SK-N-SH (cell line): Measurements from ENCODE around the gene CLIC4. TPM values are rescaled to one million over a fixed set of nuclear protein-coding genes. Genes with fewer than 3 reads are reported as not detected.
A peak's percentile ranks its signal among the peaks of the same experiment; 100 is the strongest.
"Not testable (repeated sequence)": the region's sequence is repeated elsewhere in the genome, so short reads cannot be mapped to it uniquely, and the experiment has no call there.

ENCODE experiments used
- CTCF ChIA-PET: fragments of 300-600, 350-600 bp; formaldehyde crosslinking; extraction: SDS; loops from one replicate; lab custom pipeline; 2021; lab: Yijun Ruan, JAX
- POLR2A ChIA-PET: fragments of 350-600 bp; sonication (Branson Sonifier 250); formaldehyde crosslinking; extraction: SDS; loops from one replicate; lab custom pipeline; 2020; ENCODE audit warnings: antibody characterized with exemption, inconsistent platforms; lab: Yijun Ruan, JAX
- DNase-seq: peaks from one replicate; pipeline ENCODE4 v3.0.0; 2012
- H2AFZ ChIP-seq: fragments of 200-600 bp; sonication (generic); 2 replicates; pipeline ENCODE4 v1.8.1; 2016; ENCODE audit warnings: antibody characterized with exemption, mild to moderate bottlenecking, low read depth
- H3F3A ChIP-seq: fragments of 200-600 bp; sonication (generic); replicated peaks from 2 replicates; pipeline ENCODE3; 2016; ENCODE audit warnings: antibody characterized with exemption, mild to moderate bottlenecking; ENCODE audit not compliant: insufficient read depth
- H3K27ac ChIP-seq, 2 experiments: fragments of 200-500 bp in 1 of 2; fragments of 200-600 bp in 1 of 2; sonication (Bioruptor generic) in 1 of 2; sonication (generic), shearing (Covaris generic) in 1 of 2; 2 replicates each; pipeline versions ENCODE4 v1.5.1 to v1.6.1; 2014 to 2016; ENCODE audit warnings: low read depth in 2 of 2, inconsistent platforms in 1 of 2, low read length in 1 of 2, mild to moderate bottlenecking in 1 of 2, mixed read lengths in 1 of 2
- H3K27me3 ChIP-seq: fragments of 200-600 bp; sonication (generic), shearing (Covaris generic); 2 replicates; pipeline ENCODE4 v1.6.1; 2016; ENCODE audit warnings: mixed run types; ENCODE audit not compliant: insufficient read depth
- H3K36me3 ChIP-seq, 2 experiments: fragments of 200-500 bp in 1 of 2; fragments of 200-600 bp in 1 of 2; sonication (Bioruptor generic) in 1 of 2; sonication (generic) in 1 of 2; replicated peaks in 1 of 2; 2 replicates each; pipeline versions ENCODE3 to v1.5.1; 2014 to 2016; ENCODE audit warnings: low read length in 1 of 2, mild to moderate bottlenecking in 1 of 2; ENCODE audit not compliant: insufficient read depth in 2 of 2, control insufficient read depth in 1 of 2
- H3K4me1 ChIP-seq, 2 experiments: fragments of 200-500 bp in 1 of 2; fragments of 200-600 bp in 1 of 2; sonication (Bioruptor generic) in 1 of 2; sonication (generic), shearing (Covaris generic) in 1 of 2; 2 replicates each; pipeline versions ENCODE4 v1.5.1 to v1.6.1; 2014 to 2016; ENCODE audit warnings: low read depth in 1 of 2, low read length in 1 of 2, mixed run types in 1 of 2; ENCODE audit not compliant: insufficient read depth in 2 of 2, control insufficient read depth in 1 of 2
- H3K4me2 ChIP-seq: fragments of 200-600 bp; sonication (generic), shearing (Covaris generic); 2 replicates; pipeline ENCODE4 v1.6.1; 2017; ENCODE audit warnings: mixed run types
- H3K4me3 ChIP-seq, 2 experiments: fragments of 200-500 bp in 1 of 2; fragments of 200-600 bp in 1 of 2; sonication (Bioruptor generic) in 1 of 2; sonication (generic), shearing (Covaris generic) in 1 of 2; 2 replicates each; pipeline versions ENCODE4 v1.5.1 to v1.8.1; 2014 to 2016; ENCODE audit warnings: low read depth in 2 of 2, inconsistent platforms in 1 of 2, low read length in 1 of 2, mild to moderate bottlenecking in 1 of 2, mixed read lengths in 1 of 2, moderate library complexity in 1 of 2
- H3K79me2 ChIP-seq: fragments of 200-600 bp; sonication (generic); 2 replicates; pipeline ENCODE4 v1.8.1; 2017; ENCODE audit warnings: mild to moderate bottlenecking; ENCODE audit not compliant: insufficient read depth
- H3K9ac ChIP-seq: fragments of 200-600 bp; sonication (generic); 2 replicates; pipeline ENCODE4 v1.6.1; 2017; ENCODE audit warnings: mixed run types
- H3K9me2 ChIP-seq: fragments of 200-600 bp; sonication (generic); 2 replicates; pipeline ENCODE4 v1.6.1; 2017; ENCODE audit warnings: mixed run types
- H3K9me3 ChIP-seq: fragments of 200-600 bp; sonication (generic); 2 replicates; pipeline ENCODE4 v1.6.1; 2017; ENCODE audit warnings: mixed run types, mild to moderate bottlenecking, moderate library complexity
- H4K20me1 ChIP-seq: fragments of 200-600 bp; sonication (generic); 2 replicates; pipeline ENCODE4 v1.6.1; 2017; ENCODE audit warnings: mild to moderate bottlenecking, mixed run types; ENCODE audit not compliant: insufficient read depth
- CHD2 ChIP-seq: fragments of 150-350 bp; IDR thresholded peaks from 2 replicates; pipeline ENCODE4 v1.6.1; 2018; ENCODE audit warnings: low read length; ENCODE audit not compliant: partially characterized antibody
- ELF1 ChIP-seq: IDR thresholded peaks from 2 replicates; pipeline ENCODE4 v1.4.0; 2012
- EP300 ChIP-seq, 2 experiments: IDR thresholded peaks; 2 replicates each; pipeline versions ENCODE4 v1.4.0 to v1.6.1; 2012; ENCODE audit warnings: borderline replicate concordance in 1 of 2, low read depth in 1 of 2, low read length in 1 of 2
- FOSL2 ChIP-seq: IDR thresholded peaks from 2 replicates; pipeline ENCODE4 v1.4.0; 2012; ENCODE audit warnings: low read depth, mild to moderate bottlenecking, moderate library complexity, borderline replicate concordance
- FOXJ3 ChIP-seq: sonication (generic); formaldehyde crosslinking; IDR thresholded peaks from 2 replicates; pipeline ENCODE4 v1.5.1; 2020; ENCODE audit warnings: mild to moderate bottlenecking, missing genetic modification reagents
- GABPA ChIP-seq: IDR thresholded peaks from 2 replicates; pipeline ENCODE4 v1.4.0; 2012; ENCODE audit warnings: low read depth, mild to moderate bottlenecking
- JUND ChIP-seq: IDR thresholded peaks from 2 replicates; pipeline ENCODE4 v1.4.0; 2012
- MEF2A ChIP-seq: IDR thresholded peaks from 2 replicates; pipeline ENCODE4 v1.4.0; 2012; ENCODE audit warnings: low read depth, borderline replicate concordance
- MXI1 ChIP-seq: IDR thresholded peaks from 2 replicates; pipeline ENCODE4 v1.6.1; 2012; ENCODE audit warnings: mild to moderate bottlenecking, low read depth, low read length, improper control_type of control experiment
- NFIC ChIP-seq: IDR thresholded peaks from 2 replicates; pipeline ENCODE4 v1.4.0; 2012; ENCODE audit warnings: borderline replicate concordance
- RFX5 ChIP-seq: IDR thresholded peaks from 2 replicates; pipeline ENCODE4 v1.6.1; 2012; ENCODE audit warnings: mild to moderate bottlenecking, improper control_type of control experiment, low read length
- RXRA ChIP-seq: IDR thresholded peaks from 2 replicates; pipeline ENCODE4 v1.4.0; 2012; ENCODE audit warnings: low read depth, mild to moderate bottlenecking, borderline replicate concordance
- SMC3 ChIP-seq: IDR thresholded peaks from 2 replicates; pipeline ENCODE4 v1.6.1; 2012; ENCODE audit warnings: low read depth, low read length, improper control_type of control experiment
- TAF1 ChIP-seq: IDR thresholded peaks from 2 replicates; pipeline ENCODE4 v1.6.1; 2012; ENCODE audit warnings: low read depth, mild to moderate bottlenecking, low read length, moderate library complexity, borderline replicate concordance
- TCF12 ChIP-seq: IDR thresholded peaks from 2 replicates; pipeline ENCODE4 v1.4.0; 2012
- TEAD4 ChIP-seq: IDR thresholded peaks from 2 replicates; pipeline ENCODE4 v1.4.0; 2012; ENCODE audit warnings: mild to moderate bottlenecking, borderline replicate concordance; ENCODE audit not compliant: insufficient read depth
- YY1 ChIP-seq: IDR thresholded peaks from 2 replicates; pipeline ENCODE4 v1.4.0; 2012; ENCODE audit warnings: low read depth, mild to moderate bottlenecking
- WGBS: methylation state at CpG from one replicate; pipeline ENCODE4 v1.1.6; 2017; ENCODE audit warnings: low lambda C conversion rate; 5-methylcytosine and 5-hydroxymethylcytosine counted together
- polyA plus RNA-seq, 3 experiments: library from polyadenylated mRNA; depleted of rRNA; stranded (reverse); fragments of >200 nt; gene quantifications; 2 replicates each; pipeline ENCODE4 v1.2.3, GENCODE V29; 2012
- TF ChIP-seq, protein P1 (sequence below): fragments of 200-600 bp; sonication (generic); IDR thresholded peaks from 2 replicates; pipeline ENCODE4 v1.6.1; 2017; ENCODE audit warnings: antibody characterized with exemption, mild to moderate bottlenecking, moderate library complexity
- TF ChIP-seq, protein P2 (sequence below): IDR thresholded peaks from 2 replicates; pipeline ENCODE4 v1.4.0; 2012; ENCODE audit warnings: low read depth, borderline replicate concordance

Gene CLIC4
- polyA plus RNA-seq, 1 of the 3 experiments (the other 2 are of a cell fraction): 66.4 TPM

DNA sequence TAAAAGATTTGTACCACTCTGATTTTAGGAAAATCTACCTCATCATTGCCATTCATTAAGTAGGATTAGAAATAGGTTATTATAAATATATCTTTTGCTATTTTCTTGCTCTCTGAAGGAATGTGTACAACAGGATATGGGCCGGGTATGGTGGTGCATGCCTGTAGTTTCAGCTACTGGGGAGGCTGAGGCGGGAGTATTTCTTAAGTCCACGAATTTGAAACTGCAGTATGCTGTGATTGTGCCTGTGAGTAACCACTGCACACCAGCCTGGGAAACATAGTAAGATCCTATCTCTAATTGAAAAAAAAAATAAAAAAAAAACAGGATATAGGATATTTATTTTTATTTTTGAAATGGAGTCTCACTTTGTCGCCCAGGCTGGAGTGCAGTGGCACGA is 50.0 kb downstream of the CLIC4 start:
- Histone ChIP-seq H3K27me3 (no peaks in the 10 kb centered on the region), H2AFZ (no peak overlapping the region), H3F3A (peaks cover 27% of the 10 kb centered on the region), H3K4me3 (no peak overlapping the region), H4K20me1 (peaks cover 48% of the 10 kb centered on the region), H3K9ac (no peak overlapping the region), H3K27ac (peak overlapping the region in 1 of 2 experiments; percentile 78; a peak in 1 of 4 replicates), H3K4me1 (peaks cover 0 to 24% of the 10 kb centered on the region in 2 experiments; a peak in 2 of 4 replicates), H3K4me2 (no peak overlapping the region), H3K9me2 (no peaks in the 10 kb centered on the region), H3K9me3 (no peaks in the 10 kb centered on the region)
- ChIA-PET POLR2A (no interaction called here), CTCF (no interaction called here)
- DNase-seq: no peak
- no peak for TF ChIP-seq FOSL2
- no peak for TF ChIP-seq JUND
- no peak for TF ChIP-seq FOXJ3 (CRISPR knock-in tag)
- no peak for TF ChIP-seq RXRA
- no peak for TF ChIP-seq TAF1
- TF ChIP-seq CHD2: no peak
- TF ChIP-seq SMC3: no peak
- no peak for TF ChIP-seq RFX5
- no peak for TF ChIP-seq MXI1
- TF ChIP-seq, protein P1, sequence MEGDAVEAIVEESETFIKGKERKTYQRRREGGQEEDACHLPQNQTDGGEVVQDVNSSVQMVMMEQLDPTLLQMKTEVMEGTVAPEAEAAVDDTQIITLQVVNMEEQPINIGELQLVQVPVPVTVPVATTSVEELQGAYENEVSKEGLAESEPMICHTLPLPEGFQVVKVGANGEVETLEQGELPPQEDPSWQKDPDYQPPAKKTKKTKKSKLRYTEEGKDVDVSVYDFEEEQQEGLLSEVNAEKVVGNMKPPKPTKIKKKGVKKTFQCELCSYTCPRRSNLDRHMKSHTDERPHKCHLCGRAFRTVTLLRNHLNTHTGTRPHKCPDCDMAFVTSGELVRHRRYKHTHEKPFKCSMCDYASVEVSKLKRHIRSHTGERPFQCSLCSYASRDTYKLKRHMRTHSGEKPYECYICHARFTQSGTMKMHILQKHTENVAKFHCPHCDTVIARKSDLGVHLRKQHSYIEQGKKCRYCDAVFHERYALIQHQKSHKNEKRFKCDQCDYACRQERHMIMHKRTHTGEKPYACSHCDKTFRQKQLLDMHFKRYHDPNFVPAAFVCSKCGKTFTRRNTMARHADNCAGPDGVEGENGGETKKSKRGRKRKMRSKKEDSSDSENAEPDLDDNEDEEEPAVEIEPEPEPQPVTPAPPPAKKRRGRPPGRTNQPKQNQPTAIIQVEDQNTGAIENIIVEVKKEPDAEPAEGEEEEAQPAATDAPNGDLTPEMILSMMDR: no peak
- no peak for TF ChIP-seq NFIC
- TF ChIP-seq TCF12: no peak
- TF ChIP-seq, protein P2, sequence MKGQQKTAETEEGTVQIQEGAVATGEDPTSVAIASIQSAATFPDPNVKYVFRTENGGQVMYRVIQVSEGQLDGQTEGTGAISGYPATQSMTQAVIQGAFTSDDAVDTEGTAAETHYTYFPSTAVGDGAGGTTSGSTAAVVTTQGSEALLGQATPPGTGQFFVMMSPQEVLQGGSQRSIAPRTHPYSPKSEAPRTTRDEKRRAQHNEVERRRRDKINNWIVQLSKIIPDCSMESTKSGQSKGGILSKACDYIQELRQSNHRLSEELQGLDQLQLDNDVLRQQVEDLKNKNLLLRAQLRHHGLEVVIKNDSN: no peak
- no peak for TF ChIP-seq YY1
- no peak for TF ChIP-seq MEF2A
- TF ChIP-seq, all 33 proteins: peak for 0
- Histone ChIP-seq H3K36me3 (peaks cover 6 to 9% of the 10 kb centered on the region in 2 experiments), H3K79me2 (peaks cover 86% of the 10 kb centered on the region)
- WGBS: 90% methylated on average over 5 of the region's 5 CpGs

DNA sequence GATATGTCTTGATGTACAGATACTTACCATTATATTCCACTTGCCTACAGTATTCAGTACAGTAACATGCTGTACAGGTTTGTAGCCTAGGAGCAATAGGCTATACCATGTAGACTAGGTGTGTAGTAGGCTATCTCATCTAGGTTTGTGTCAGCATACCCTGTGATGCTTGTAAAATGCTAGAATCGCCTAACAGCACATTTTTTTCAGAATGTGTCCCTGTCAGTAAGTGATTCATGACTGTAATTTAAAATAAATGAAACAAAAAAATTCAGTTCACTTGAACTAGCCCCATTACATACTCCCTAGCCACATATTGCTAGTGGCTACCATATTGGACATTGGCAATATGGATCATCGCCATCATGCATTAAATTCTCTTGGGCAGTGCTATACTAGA is 51.3 kb downstream of the CLIC4 start:
- no peak overlapping the region for H3K9ac ChIP-seq
- no peak for DNase-seq
- ChIA-PET CTCF (interaction anchor here (0.7 to 1.5 kb wide), 2 partner anchors 108 kb away, joined by 3 to 6 read pairs; no protein-coding TSS in a partner anchor), POLR2A (no interaction called here)
- no peak overlapping the region for H3K27ac ChIP-seq
- H2AFZ ChIP-seq: no peak overlapping the region
- peaks cover 2 to 29% of the 10 kb centered on the region in 2 experiments; a peak in 2 of 4 replicates for H3K4me1 ChIP-seq
- H3F3A ChIP-seq: peaks cover 26% of the 10 kb centered on the region
- no peaks in the 10 kb centered on the region for H3K9me3 ChIP-seq
- no peak overlapping the region for H3K4me2 ChIP-seq
- no peaks in the 10 kb centered on the region for H3K9me2 ChIP-seq
- WGBS: 100% methylated on average over 2 of the region's 2 CpGs
- peaks cover 47% of the 10 kb centered on the region for H4K20me1 ChIP-seq
- no peaks in the 10 kb centered on the region for H3K27me3 ChIP-seq
- H3K4me3 ChIP-seq: no peak overlapping the region
- TF ChIP-seq TEAD4 (no peak), YY1 (no peak), RXRA (no peak), FOSL2 (no peak), ELF1 (no peak), EP300 (IDR thresholded peaks at IDR 0.05; ENCODE audit: borderline replicate concordance in 1 of 2, low read depth in 1 of 2, low read length in 1 of 2) (no peak), GABPA (no peak), TCF12 (no peak), JUND (no peak)
- TF ChIP-seq, protein P2: no peak
- H3K79me2 ChIP-seq: peaks cover 84% of the 10 kb centered on the region
- H3K36me3 ChIP-seq: peaks cover 7 to 11% of the 10 kb centered on the region in 2 experiments

DNA sequence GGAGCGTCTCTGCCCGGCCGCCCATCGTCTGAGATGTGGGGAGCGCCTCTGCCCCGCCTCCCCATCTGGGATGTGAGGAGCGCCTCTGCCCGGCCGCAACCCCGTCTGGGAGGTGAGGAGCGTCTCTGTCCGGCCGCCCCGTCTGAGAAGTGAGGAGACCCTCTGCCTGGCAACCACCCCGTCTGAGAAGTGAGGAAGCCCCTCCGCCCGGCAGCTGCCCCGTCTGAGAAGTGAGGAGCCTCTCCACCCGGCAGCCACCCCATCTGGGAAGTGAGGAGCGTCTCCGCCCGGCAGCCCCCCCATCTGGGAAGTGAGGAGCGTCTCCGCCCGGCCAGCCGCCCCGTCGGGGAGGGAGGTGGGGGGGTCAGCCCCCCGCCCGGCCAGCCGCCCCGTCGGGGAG is 54.0 kb downstream of the CLIC4 start:
- H4K20me1 ChIP-seq: peaks cover 52% of the 10 kb centered on the region
- 95% methylated on average over 13 of the region's 33 CpGs for WGBS
- CTCF ChIA-PET: not testable (repeated sequence)

More for the DNA sequence above, 54.0 kb downstream of the CLIC4 start:
- H3K9ac ChIP-seq, H3K27ac ChIP-seq, DNase-seq, H2AFZ ChIP-seq, H3K4me2 ChIP-seq, H3K9me3 ChIP-seq, H3K4me3 ChIP-seq, POLR2A ChIA-PET, H3K27me3 ChIP-seq, H3K9me2 ChIP-seq: not testable (repeated sequence)
- Histone ChIP-seq H3K36me3 (peaks cover 8 to 16% of the 10 kb centered on the region in 2 experiments), H3F3A (peaks cover 17% of the 10 kb centered on the region), H3K79me2 (peaks cover 83% of the 10 kb centered on the region), H3K4me1 (peaks cover 5 to 37% of the 10 kb centered on the region in 2 experiments; a peak in 2 of 4 replicates)
